ENCODE results near the gene SIX2. TPM values are rescaled to one million over a fixed set of nuclear protein-coding genes. Genes with fewer than 3 reads are reported as not detected.
A peak's percentile ranks its signal among the peaks of the same experiment; 100 is the strongest.

Gene SIX2
- total and polyA plus RNA-seq, 12 donors = 0.06 to 0.40 (median 0.14) TPM; not detected in 5

DNA sequence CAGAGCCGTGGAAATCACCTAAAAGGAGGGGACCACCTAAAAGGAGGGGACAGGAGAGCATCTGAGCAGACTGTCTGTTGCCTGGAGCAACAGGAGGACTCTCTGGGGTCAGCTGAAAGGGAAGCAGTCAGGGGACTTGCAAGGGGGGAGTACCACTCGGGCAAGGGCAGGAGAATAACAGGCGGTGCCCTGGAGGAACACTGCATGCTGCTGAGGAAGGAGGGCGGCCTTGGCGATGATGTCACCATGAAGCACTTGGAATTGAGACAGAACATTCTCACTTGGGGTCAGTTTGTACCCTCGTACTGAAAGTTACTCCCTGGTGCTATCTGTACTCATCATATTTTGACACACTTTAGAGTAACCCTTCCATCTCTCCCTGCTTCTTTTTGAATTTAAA, 49.4 kb downstream of the SIX2 start:
- H3K27ac ChIP-seq = no peak overlapping the region
- WGBS, 4 donors = 64 to 76% (median 75%) methylated on average over 6 of the region's 6 CpGs
- H3K27me3 ChIP-seq = peaks cover 15% of the 10 kb centered on the region
- H3K4me3 ChIP-seq = no peak overlapping the region
- intact Hi-C loops (cut with DNase I) = loop anchor here (5.0 to 10.0 kb wide), 3 partner anchors 485 to 915 kb away; no protein-coding TSS in a partner anchor
- no peaks in the 10 kb centered on the region for H3K36me3 ChIP-seq (replicated peaks in 1 of 2)
- DNase-seq = no peak
- H3K9me3 ChIP-seq (replicated peaks in 1 of 3) = no peaks in the 10 kb centered on the region
- H3K4me1 ChIP-seq (replicated peaks in 1 of 2) = peaks cover 0 to 10% of the 10 kb centered on the region in 2 donors
- no peak for TF ChIP-seq POLR2A (IDR thresholded peaks at IDR 0.05)
- TF ChIP-seq CTCF (IDR thresholded peaks at IDR 0.05) = no peak

DNA sequence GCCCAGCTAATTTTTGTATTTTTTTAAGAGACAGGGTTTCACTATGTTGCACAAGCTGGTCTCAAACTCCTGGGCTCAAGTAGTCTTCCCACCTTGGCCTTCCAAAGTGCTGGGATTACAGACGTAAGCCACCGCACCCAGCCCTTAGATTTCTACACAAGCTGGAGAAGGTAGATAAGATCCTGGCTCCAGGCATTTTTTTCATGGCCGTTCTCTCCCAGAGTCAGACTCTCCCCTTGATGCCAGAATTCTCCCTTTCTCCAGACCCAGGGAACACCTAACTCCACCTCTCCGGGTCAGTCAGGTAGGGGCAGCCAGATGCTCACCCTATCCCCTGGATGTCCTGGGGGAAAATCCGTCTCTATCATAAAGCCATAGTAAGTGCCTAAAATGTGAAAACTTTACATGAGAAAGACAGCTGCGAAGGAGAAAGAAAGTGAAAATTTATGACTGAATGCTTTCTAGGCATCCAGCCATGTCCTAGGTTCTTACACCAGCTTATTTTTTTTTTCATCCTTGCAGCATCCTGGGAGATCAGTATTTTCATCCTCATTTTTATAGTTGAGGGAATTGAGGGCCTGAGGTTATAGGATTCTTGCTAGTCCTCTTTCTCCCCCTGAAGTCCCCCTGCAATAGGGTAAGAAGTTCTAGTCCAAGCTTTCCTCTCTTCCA, 51.5 kb downstream of the SIX2 start:
- 51 to 60% (median 56%) methylated on average over 6 of the region's 6 CpGs for WGBS, 4 donors
- DNase-seq = no peak
- Histone ChIP-seq H3K4me1 (replicated peaks in 1 of 2) (peaks cover 3 to 14% of the 10 kb centered on the region in 2 donors), H3K36me3 (replicated peaks in 1 of 2) (no peaks in the 10 kb centered on the region), H3K4me3 (no peak overlapping the region), H3K27ac (no peak overlapping the region), H3K27me3 (peaks cover 34% of the 10 kb centered on the region), H3K9me3 (replicated peaks in 1 of 3) (no peaks in the 10 kb centered on the region)
- TF ChIP-seq CTCF (IDR thresholded peaks at IDR 0.05) (no peak), POLR2A (IDR thresholded peaks at IDR 0.05) (no peak)
- intact Hi-C loops (cut with DNase I) = loop anchor here (5.0 to 10.0 kb wide), 3 partner anchors 483 to 913 kb away; no protein-coding TSS in a partner anchor

DNA sequence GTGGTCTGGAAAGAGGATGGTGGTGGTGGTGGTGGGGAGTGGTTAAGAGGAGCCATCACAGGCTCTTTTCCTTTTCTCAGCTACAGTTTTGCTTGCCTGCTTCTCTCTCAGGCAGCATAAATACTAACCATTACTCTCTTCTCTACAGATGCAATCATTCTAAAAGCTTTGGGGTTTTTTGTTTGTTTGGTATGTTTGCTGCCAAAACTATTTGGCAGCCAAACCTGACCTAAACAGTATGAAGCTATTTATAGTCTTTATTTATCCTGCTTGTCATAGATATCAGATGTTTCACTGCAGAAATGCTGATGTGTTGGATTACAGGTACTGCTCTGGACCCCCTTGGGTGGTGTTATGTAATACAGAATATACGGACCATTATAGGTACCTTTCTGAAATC, 52.4 kb downstream of the SIX2 start:
- H3K27ac ChIP-seq = no peak overlapping the region
- H3K4me1 ChIP-seq (replicated peaks in 1 of 2) = peaks cover 10 to 23% of the 10 kb centered on the region in 2 donors
- TF ChIP-seq POLR2A (IDR thresholded peaks at IDR 0.05) (no peak), CTCF (IDR thresholded peaks at IDR 0.05) (no peak)
- H3K27me3 ChIP-seq = peaks cover 44% of the 10 kb centered on the region
- H3K36me3 ChIP-seq (replicated peaks in 1 of 2) = no peaks in the 10 kb centered on the region
- no peak overlapping the region for H3K4me3 ChIP-seq
- intact Hi-C loops (cut with DNase I) = loop anchor here (5.0 to 10.0 kb wide), 3 partner anchors 482 to 912 kb away; no protein-coding TSS in a partner anchor
- no peaks in the 10 kb centered on the region for H3K9me3 ChIP-seq (replicated peaks in 1 of 3)
- WGBS, 4 donors = 43 to 59% (median 54%) methylated on average over 1 of the region's 1 CpG
- no peak for DNase-seq

DNA sequence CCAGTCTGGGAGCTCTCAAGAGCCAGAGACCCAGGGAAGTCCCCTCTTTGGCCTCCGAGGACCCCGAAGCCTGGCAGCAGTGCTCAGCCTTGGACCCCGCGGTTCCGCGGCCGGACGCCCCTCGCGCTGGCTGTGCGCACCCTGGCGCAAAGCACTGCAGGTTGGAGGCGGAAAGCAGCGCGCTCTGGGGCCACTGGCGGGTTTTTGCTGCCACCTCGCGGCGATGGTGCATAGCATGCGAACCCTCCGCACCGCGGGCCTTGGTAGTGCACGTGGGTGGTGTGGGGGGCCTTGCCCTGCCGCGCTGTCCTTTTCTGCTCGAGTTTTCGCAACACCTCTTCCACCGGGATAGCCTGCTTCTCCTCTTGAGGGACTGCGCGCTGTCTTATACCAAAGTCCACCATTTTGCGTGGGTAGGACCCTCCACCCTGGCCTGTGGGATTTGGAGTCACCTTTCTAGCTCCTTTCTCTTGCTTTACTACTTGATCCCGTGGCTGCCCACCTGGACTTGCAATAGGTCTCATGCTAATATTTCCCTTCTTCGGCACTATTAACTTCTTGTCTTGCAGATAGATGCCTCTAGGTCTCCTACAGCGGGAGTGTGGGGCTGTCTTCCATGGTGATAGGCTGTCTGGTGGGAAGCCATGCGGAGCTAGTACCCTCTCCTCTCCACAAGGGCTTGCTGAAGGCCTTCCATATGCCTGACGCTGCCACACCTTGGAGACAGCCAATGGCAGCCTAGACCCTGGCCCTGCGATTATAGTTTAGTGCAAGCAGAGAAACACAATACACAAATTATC, 53.5 kb downstream of the SIX2 start:
- DNase-seq = peak; percentile 59 to 78 (median 70)
- Histone ChIP-seq H3K27me3 (peaks cover 47% of the 10 kb centered on the region), H3K36me3 (replicated peaks in 1 of 2) (no peaks in the 10 kb centered on the region), H3K4me1 (replicated peaks in 1 of 2) (peaks cover 12 to 25% of the 10 kb centered on the region in 2 donors), H3K27ac (no peak overlapping the region), H3K9me3 (replicated peaks in 1 of 3) (no peaks in the 10 kb centered on the region), H3K4me3 (peak overlapping the region in 1 of 4 donors; percentile 9)
- TF ChIP-seq CTCF (IDR thresholded peaks at IDR 0.05) = peak; percentile 64 to 92 (median 78)
- TF ChIP-seq POLR2A (IDR thresholded peaks at IDR 0.05) = no peak
- WGBS, 4 donors = 8 to 20% (median 8%) methylated on average over 14 to 38 of the region's 38 CpGs
- intact Hi-C loops (cut with DNase I) = loop anchor here (2.0 to 10.0 kb wide), 4 partner anchors 479 to 911 kb away; no protein-coding TSS in a partner anchor
